Liver (tissue), 9 donors: ENCODE measurements around the gene RALY. TPM values are rescaled to one million over a fixed set of nuclear protein-coding genes. Genes with fewer than 3 reads are reported as not detected.

Source experiments
- DNase-seq: peaks from one replicate; pipeline ENCODE4 v3.0.0-alpha.2; 2017; ENCODE audit warnings: low spot score
- H3K27ac ChIP-seq, 2 donors: one replicate each; pipeline ENCODE4 v1.7.0; 2013; ENCODE audit warnings: inconsistent platforms in 2 of 2, low read length in 2 of 2, control low read depth in 1 of 2, low read depth in 1 of 2, mild to moderate bottlenecking in 1 of 2
- H3K27me3 ChIP-seq, 4 donors: one replicate each; pipeline versions ENCODE4 v1.6.1 to v1.7.0; 2013; ENCODE audit warnings: low read length in 3 of 4, inconsistent platforms in 1 of 4, mild to moderate bottlenecking in 1 of 4, moderate library complexity in 1 of 4; ENCODE audit not compliant: control insufficient read depth in 4 of 4, insufficient read depth in 4 of 4
- H3K36me3 ChIP-seq, 4 donors: one replicate each; pipeline versions ENCODE4 v1.6.1 to v1.7.0; 2013; ENCODE audit warnings: low read length in 3 of 4, mild to moderate bottlenecking in 3 of 4, low read depth in 1 of 4, moderate library complexity in 1 of 4; ENCODE audit not compliant: control insufficient read depth in 4 of 4, insufficient read depth in 3 of 4
- H3K4me1 ChIP-seq, 4 donors: one replicate each; pipeline versions ENCODE4 v1.6.1 to v1.7.0; 2013; ENCODE audit warnings: low read length in 3 of 4, mild to moderate bottlenecking in 3 of 4, moderate library complexity in 1 of 4; ENCODE audit not compliant: control insufficient read depth in 4 of 4, insufficient read depth in 4 of 4
- H3K4me3 ChIP-seq, 3 donors: one replicate each; pipeline versions ENCODE4 v1.6.1 to v1.7.0; 2013; ENCODE audit warnings: low read length in 3 of 3, control low read depth in 1 of 3, low read depth in 1 of 3, mild to moderate bottlenecking in 1 of 3
- H3K9ac ChIP-seq, 2 donors: one replicate each; pipeline ENCODE4 v1.7.0; 2013; ENCODE audit warnings: low read length in 2 of 2, mild to moderate bottlenecking in 2 of 2, moderate library complexity in 2 of 2, control low read depth in 1 of 2, low read depth in 1 of 2
- H3K9me3 ChIP-seq, 4 donors: one replicate each; pipeline versions ENCODE4 v1.6.1 to v1.7.0; 2013; ENCODE audit warnings: low read length in 3 of 4; ENCODE audit not compliant: control insufficient read depth in 4 of 4
- ATF3 ChIP-seq: IDR thresholded peaks from 2 replicates; pipeline ENCODE4 v1.6.1; 2016; ENCODE audit warnings: antibody characterized with exemption
- CTCF ChIP-seq: fragments of 150-350 bp; IDR thresholded peaks from 2 replicates; pipeline ENCODE4 v1.5.1; 2017; ENCODE audit warnings: improper control_type of control experiment, low read depth, low read length; ENCODE audit not compliant: missing input control
- EGR1 ChIP-seq, 2 donors: IDR thresholded peaks; 2 replicates each; pipeline ENCODE4 v1.6.1; 2016 to 2018; ENCODE audit warnings: antibody characterized with exemption in 2 of 2, low read depth in 2 of 2
- FOXA1 ChIP-seq: IDR thresholded peaks from 2 replicates; pipeline ENCODE4 v1.6.1; 2016; ENCODE audit warnings: antibody characterized with exemption
- FOXA2 ChIP-seq: IDR thresholded peaks from 2 replicates; pipeline ENCODE4 v1.6.1; 2016; ENCODE audit warnings: antibody characterized with exemption
- GABPA ChIP-seq, 2 donors: IDR thresholded peaks in 1 of 2; conservative IDR thresholded peaks in 1 of 2; 2 replicates each; pipeline ENCODE4 v1.6.1; 2016; ENCODE audit warnings: antibody characterized with exemption in 2 of 2, mild to moderate bottlenecking in 1 of 2, moderate library complexity in 1 of 2
- HNF4A ChIP-seq, 2 donors: conservative IDR thresholded peaks; 2 replicates each; pipeline ENCODE4 v1.6.1; 2016; ENCODE audit warnings: antibody characterized with exemption in 2 of 2, mild to moderate bottlenecking in 2 of 2
- HNF4G ChIP-seq: IDR thresholded peaks from 2 replicates; pipeline ENCODE4 v1.6.1; 2016; ENCODE audit warnings: antibody characterized with exemption
- JUND ChIP-seq, 2 donors: IDR thresholded peaks; 2 replicates each; pipeline ENCODE4 v1.6.1; 2016; ENCODE audit warnings: antibody characterized with exemption in 2 of 2
- NR2F2 ChIP-seq: IDR thresholded peaks from 2 replicates; pipeline ENCODE4 v1.6.1; 2016; ENCODE audit warnings: antibody characterized with exemption
- RAD21 ChIP-seq, 2 donors: IDR thresholded peaks; 2 replicates each; pipeline ENCODE4 v1.6.1; 2016; ENCODE audit warnings: antibody characterized with exemption in 2 of 2, mild to moderate bottlenecking in 2 of 2
- RXRA ChIP-seq, 2 donors: IDR thresholded peaks; 2 replicates each; pipeline ENCODE4 v1.6.1; 2017 to 2018; ENCODE audit warnings: antibody characterized with exemption in 2 of 2, mild to moderate bottlenecking in 1 of 2
- SP1 ChIP-seq: IDR thresholded peaks from 2 replicates; pipeline ENCODE4 v1.6.1; 2018; ENCODE audit warnings: antibody characterized with exemption, mild to moderate bottlenecking
- TAF1 ChIP-seq: conservative IDR thresholded peaks from 2 replicates; pipeline ENCODE4 v1.6.1; 2016; ENCODE audit warnings: antibody characterized with exemption, mild to moderate bottlenecking
- WGBS: extraction: QIAGEN DNeasy Blood & Tissue Kit; methylation state at CpG from one replicate; pipeline ENCODE4 v1.1.7; 2013; 5-methylcytosine and 5-hydroxymethylcytosine counted together
- polyA plus RNA-seq, 2 donors: library from polyadenylated mRNA; stranded (reverse) in 1 of 2; unstranded in 1 of 2; fragments of 200-250 nt in 1 of 2; fragments of >200 nt in 1 of 2; fragmentation: Nextera tagmentation in 1 of 2; extraction: Ambion mirVana in 1 of 2; gene quantifications; one replicate each; pipeline versions ENCODE4 v1.2.1 to v1.2.3, GENCODE V29; 2013 to 2015
- total RNA-seq, 2 donors: library from RNA; depleted of rRNA; stranded (reverse); fragments of >200 nt; gene quantifications; one replicate each; pipeline ENCODE4 v1.2.3, GENCODE V29; 2014
- TF ChIP-seq, protein P1 (sequence below): IDR thresholded peaks from 2 replicates; pipeline ENCODE4 v1.6.1; 2016; ENCODE audit warnings: antibody characterized with exemption
- donor health status: healthy.
- donor health status: healthy.
- donor health status: healthy.
- donor health status: healthy.
- donor health status: healthy.

Gene RALY
- total and polyA plus RNA-seq, 4 donors = 23.1 to 47.4 (median 33.3) TPM

GRCh38 chr20:34049389-34049788, 55.7 kb downstream of the RALY start:
- no peak for DNase-seq
- Histone ChIP-seq H3K27me3 (no peaks in the 10 kb centered on the region), H3K9me3 (no peaks in the 10 kb centered on the region), H3K4me3 (no peak overlapping the region), H3K4me1 (peaks cover 6 to 27% (median 21%) of the 10 kb centered on the region in 4 donors), H3K9ac (no peak overlapping the region), H3K27ac (no peak overlapping the region), H3K36me3 (peaks cover 0 to 1% (median 0%) of the 10 kb centered on the region in 4 donors)
- TF ChIP-seq EGR1 (IDR thresholded peaks at IDR 0.05; ENCODE audit: low read depth in 2 of 2) = no peak
- no peak for TF ChIP-seq SP1
- TF ChIP-seq FOXA1 = no peak
- 88% methylated on average over 1 of the region's 1 CpG for WGBS

- peaks cover 6 to 27% (median 19%) of the 10 kb centered on the region in 4 donors for H3K4me1 ChIP-seq
Measured at GRCh38 chr20:34049897-34050695, 56.4 kb downstream of the RALY start.

GRCh38 chr20:34052414-34052813, 58.7 kb downstream of the RALY start:
- DNase-seq = no peak
- Histone ChIP-seq H3K36me3 (no peaks in the 10 kb centered on the region), H3K27me3 (no peaks in the 10 kb centered on the region), H3K9ac (no peak overlapping the region), H3K4me3 (no peak overlapping the region), H3K4me1 (peaks cover 6 to 20% (median 14%) of the 10 kb centered on the region in 4 donors), H3K27ac (peak overlapping the region in 1 of 2 donors; percentile 34), H3K9me3 (no peaks in the 10 kb centered on the region)
- TF ChIP-seq NR2F2 (peak; percentile 27), HNF4A (conservative IDR thresholded peaks at IDR 0.05) (peak; percentile 56 to 80), RXRA (IDR thresholded peaks at IDR 0.05) (peak in 1 of 2 donors; percentile 12), TAF1 (no peak), HNF4G (no peak)
- TF ChIP-seq, protein P1, sequence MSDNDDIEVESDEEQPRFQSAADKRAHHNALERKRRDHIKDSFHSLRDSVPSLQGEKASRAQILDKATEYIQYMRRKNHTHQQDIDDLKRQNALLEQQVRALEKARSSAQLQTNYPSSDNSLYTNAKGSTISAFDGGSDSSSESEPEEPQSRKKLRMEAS = no peak
- WGBS = 26% methylated on average over 2 of the region's 2 CpGs

More at GRCh38 chr20:34049897-34050695, 56.4 kb downstream of the RALY start:
- Histone ChIP-seq H3K9me3 (no peaks in the 10 kb centered on the region), H3K36me3 (peaks cover 0 to 1% (median 0%) of the 10 kb centered on the region in 4 donors), H3K4me3 (no peak overlapping the region), H3K27me3 (no peaks in the 10 kb centered on the region), H3K27ac (no peak overlapping the region), H3K9ac (no peak overlapping the region)
- WGBS = 94% methylated on average over 4 of the region's 4 CpGs
- DNase-seq = no peak
- TF ChIP-seq SP1 (no peak), FOXA2 (no peak), RAD21 (IDR thresholded peaks at IDR 0.05) (no peak), GABPA (IDR thresholded peaks at IDR 0.05 in 1 of 2, conservative IDR thresholded peaks at IDR 0.05 in 1 of 2) (no peak), FOXA1 (no peak), HNF4A (conservative IDR thresholded peaks at IDR 0.05) (no peak), RXRA (IDR thresholded peaks at IDR 0.05) (no peak), ATF3 (no peak), JUND (IDR thresholded peaks at IDR 0.05) (no peak), EGR1 (IDR thresholded peaks at IDR 0.05; ENCODE audit: low read depth in 2 of 2) (no peak), CTCF (no peak)
- TF ChIP-seq, protein P1 = no peak
